GM18873 (cell line): ENCODE measurements around the gene HIPK3.
"Not testable (repeated sequence)": the region's sequence is repeated elsewhere in the genome, so short reads cannot be mapped to it uniquely, and the experiment has no call there.

Experiments
- ATAC-seq: cut with Tn5 transposase; IDR thresholded peaks from one replicate; pipeline ENCODE4 v1.9.1; 2021; ENCODE audit warnings: mild to moderate bottlenecking, moderate library complexity, moderate number of reproducible peaks; ENCODE audit not compliant: unreplicated experiment, low FRiP score

The HIPK3 gene

DNA sequence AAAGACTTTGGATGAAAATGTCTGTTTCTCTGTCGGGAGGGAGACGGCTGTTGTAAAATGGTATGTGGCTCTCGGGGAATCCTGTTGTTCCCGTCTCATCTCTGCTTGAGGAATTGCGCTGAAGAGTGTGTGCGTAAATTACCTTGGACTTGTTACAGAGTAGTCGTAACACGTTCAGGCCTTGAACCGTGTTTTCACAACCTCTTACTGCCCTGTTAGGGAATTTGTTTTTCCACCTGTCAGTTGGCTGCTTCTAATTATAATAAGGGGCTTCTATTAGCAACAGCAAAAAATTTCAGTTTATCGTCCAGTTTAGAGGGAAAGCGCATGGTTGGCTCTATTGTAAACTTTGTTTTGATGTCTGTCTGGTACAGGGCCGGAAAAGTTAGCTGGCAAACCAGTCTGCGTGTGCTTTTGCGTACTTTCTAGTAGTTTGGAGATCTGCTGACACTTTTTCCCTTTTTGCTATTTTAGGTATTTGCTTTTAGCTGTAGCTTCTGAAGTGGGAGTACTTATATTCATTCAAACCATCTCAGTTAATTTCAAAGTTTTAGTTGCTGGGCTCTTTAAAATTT is 1.5 kb downstream of the HIPK3 start:
- peak; percentile 9 for ATAC-seq

DNA sequence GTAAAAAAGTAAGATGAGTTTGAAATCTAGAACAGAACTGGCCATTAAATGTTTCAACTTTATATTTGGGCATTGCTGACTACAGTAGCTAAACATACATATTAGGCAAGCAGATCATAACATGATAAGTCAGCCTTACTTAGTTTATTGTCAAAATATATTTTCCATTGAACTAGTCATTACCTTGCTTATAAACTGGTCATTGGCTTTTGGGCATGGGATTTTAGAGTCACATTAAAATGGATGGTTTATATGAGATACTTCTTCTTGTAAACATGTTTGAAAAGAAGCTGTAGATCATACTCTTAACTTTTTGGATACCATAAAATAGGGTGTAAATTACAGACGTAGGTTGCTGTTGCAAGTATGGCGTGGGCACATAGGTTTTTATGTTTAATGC is 2.7 kb downstream of the HIPK3 start:
- no peak for ATAC-seq

DNA sequence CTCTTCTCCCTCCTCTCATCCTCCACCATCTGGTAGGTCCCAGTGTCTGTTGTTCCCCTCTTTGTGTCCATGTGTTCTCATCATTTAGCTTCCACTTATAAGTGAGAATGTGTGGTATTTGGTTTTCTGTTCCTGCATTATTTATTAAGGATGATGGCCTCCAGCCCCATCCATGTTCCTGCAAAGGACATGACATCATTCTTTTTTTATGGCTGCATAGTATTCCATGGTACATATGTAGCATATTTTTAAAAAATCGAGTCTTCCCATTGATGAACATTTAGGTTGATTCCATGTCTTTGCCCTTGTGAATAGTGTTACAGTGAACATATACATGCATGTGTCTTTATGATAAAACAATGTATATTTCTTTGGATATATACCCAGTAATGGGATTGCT is 4.2 kb downstream of the HIPK3 start:
- not testable (repeated sequence) for ATAC-seq

DNA sequence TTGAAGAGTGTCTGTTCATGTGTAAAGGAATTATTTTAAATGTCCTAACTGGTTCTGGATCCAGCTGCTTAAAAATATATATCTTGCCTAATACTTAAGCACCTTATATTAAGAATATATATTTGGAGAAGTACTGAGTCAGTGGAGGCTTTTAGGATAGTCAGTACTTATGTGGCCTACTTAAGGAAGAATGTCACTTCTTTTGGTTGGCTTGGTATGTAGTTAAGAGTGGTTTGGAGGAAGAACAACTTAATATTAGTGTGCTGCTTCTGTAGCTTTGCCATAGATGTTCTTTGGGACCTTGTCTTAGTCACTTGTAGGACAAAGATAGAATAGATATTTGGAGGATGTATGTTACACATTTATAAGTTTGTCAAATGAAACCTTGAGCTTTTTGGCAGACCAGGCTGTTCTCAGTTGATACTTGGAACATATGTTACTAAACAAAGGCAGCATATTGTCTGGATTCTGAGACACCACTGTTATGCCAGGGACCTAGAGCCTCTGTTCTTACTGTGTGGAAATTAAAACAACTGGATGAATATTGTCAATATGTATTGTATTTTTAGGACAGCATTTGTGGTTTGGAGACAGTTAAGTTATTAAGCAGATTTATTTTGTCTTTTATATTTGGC is 4.9 kb downstream of the HIPK3 start:
- ATAC-seq, result no peak

DNA sequence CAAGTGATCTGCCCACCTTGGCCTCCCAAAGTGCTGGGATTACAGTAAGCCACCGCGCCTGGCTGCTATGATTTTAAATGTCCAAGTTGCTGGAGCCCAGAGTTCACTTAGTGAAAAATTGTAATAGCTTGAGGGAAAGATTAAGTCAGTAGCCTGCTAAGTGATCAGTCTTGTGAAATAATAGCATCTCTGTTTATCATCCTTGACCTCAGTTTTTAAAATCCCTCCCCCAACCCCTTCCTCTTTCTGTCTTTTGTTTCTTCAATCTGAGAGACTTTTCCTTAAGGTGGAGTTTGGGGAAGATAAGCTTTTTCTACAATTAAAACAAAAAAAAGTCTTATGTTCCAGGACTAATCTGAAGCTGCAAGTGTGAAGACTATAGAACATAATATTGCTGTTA is 6.4 kb downstream of the HIPK3 start:
- no peak for ATAC-seq

DNA sequence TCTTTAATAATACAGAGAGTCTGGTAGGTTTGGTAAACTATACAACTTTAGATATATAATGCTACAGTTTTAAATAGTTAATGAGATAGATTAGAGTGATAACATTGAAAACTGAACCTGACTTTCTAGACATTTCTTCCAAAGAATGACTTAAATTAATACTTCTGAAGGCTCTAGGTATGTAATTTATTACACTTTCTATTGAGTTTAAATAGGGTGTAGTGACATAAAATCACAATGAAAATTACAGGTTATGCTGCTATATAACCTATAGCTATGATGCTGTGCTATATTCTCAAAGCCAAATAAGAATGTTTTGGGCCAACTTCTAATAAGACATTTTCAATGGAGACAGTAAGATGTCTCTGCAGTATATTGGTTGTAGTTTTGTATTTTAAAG is 7.7 kb downstream of the HIPK3 start:
- no peak for ATAC-seq

DNA sequence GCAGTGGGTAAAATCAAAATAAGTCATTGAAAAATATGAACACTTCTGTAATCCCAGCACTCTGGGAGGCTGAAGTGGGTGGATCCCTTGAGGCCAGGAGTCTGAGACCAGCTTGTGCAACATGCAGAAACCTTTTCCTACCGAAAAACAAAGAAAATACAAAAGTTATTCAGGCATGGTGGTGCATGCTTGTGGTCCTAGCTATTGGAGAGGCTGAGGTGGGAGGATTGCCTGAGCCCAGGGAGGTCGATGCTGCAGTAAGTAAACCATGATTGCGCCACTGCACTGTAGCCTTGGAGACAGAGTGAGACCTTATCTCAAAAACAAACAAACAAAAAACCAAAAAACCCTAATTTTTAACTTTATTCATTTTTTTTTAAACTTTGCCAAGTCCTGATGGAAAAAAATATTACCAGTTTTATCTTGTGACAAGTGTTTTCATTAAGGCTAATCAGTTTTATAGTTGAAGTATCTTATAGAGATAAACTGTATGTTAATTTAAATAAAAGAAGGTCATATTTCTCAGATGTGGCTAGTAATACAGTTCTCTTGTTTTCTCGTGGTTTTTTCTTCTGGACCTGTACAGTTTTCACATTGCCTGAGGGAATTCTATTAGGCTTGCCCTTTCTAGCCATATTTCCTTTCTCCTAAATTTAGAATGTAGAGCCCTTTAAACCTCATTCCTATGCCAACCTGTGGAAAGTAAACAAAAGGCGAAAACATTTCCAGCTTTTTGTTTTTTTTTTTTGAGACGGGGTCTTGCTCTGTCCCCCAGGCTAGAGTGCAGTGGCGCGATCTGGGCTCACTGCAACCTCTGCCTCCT is 9.4 kb downstream of the HIPK3 start:
- ATAC-seq, result no peak

DNA sequence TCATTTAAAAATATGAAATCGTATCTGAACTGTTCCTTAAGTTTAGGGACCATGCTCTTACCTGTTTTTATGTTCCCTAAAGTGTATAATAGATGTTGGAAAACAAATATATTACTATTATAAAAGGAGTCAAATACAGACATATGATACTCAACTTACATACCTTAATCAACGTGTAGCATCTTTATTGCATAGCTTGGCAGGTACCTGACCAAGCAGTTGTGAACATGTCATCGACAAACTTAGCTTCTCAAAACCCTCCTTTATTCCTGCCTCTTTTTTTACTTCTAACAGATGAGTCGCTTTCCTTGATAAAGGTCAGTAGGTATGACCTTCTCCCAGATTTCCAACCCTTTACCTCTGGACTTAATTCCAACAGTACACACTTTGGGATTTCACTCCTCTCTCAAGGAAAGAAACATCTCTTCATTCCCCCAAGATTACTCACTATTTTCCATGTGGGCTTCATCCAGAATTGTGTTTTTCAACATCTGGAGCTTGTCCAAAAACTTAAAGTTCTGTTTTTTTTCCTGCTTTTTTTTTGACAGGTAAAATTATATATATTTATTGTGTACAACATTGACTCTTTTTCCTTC is 11.9 kb downstream of the HIPK3 start:
- no peak for ATAC-seq

DNA sequence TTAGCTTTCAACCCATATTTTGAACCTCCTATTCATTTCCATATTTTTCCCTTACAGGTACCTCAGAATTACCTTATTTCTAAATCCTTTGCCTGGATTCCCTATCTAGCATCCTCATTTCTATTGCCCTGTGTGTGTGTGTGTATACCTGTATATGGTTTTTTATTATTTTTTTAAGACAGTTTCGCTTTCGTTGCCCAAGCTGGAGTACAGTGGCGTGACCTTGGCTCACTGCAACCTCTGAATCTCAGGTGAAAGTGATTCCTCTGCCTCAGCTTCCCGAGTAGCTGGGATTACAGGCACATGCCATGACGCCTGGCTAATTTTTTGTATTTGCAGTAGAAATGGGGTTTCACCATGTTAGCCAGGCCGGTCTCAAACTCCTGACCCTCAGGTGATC is 12.6 kb downstream of the HIPK3 start:
- ATAC-seq, result no peak

DNA sequence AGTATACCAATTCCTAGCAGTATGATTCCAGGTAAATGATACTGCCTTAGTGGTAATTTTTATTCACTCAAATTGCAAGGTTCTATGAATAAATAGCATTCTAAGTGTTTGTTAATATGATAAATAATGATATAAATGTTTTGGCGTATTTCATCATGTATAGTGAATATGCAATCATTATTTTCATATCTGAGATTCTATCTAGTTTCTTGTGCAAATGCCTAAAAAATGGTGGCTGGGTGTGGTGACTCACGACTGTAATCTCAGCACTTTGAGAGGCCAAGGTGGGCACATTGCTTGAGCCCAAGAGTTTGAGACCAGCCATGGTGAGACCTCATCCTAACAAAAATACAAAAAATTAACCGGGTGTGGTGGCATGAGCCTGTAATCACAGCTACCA is 13.9 kb downstream of the HIPK3 start:
- no peak for ATAC-seq

DNA sequence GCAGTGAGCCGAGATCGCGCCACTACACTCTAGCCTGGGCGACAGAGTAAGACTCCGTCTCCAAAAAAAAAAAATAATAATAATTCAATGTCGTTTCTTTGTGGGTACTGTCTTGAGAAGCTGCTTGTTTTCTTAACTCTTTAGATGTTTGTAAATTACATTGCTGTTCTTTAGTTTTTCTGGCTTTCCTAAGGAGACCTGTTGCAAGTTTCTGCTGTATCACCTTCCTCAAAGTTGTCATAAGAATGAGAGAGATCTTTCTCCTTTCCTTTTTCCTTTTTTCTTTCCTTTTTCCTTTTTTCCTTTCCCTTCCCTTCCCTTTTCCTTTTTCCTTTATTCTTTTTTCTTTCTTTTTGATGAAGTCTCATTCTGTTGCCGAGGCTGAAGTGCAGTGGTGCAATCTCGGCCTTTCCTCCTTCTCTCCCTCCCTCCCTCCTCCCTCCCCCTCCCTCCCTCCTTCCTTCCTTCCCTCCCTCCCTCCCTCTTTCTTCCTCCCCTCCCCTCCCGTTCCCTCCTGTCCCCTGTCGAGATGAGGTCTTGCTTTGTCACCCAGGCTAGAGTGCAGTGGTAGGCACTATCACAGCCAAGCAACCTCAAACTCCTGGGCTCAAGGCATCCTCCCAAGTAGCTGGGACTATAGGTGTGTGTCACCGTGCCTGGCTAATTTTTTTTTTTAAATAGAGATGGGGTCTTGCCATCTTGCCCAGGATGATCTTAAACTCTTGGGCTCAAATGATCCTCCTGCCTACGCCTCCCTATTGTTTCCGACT is 15.3 kb downstream of the HIPK3 start:
- ATAC-seq, result no peak

DNA sequence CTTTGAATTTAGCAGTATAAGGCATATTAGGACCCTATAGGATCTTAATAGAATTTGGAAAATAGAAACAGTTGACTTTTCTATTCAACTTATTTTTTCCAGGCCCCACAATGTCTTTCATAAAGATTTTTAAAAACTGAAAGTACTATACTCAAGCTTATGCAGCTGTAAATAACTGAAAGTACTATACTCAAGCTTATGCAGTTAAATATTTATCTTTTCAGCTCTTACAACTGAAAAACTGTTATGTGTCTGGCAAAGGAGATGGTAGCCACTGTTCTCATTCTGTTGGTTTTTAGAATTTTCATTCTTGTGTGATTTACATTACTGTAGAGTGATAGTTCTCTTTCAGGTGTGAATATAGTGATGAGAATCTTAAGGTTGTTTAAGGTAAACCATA is 16.5 kb downstream of the HIPK3 start:
- no peak for ATAC-seq

DNA sequence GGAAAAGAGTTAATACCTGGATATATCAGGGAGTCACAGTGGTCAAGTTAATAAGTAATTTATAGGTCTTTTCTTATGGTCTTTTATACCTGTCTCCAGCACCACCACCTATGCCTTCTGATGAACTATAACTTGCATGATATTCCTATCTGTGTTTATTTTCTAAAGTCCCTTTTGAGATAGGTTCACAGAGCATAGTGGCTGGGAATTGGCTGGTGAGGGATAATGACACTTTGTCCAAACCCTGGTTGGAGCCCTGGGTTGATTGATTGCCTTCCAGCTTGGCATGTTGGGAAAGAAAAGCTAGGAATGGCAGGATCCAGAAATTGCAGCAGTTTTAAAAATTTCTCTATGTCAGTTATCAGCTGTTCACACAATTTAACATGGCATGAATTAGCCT is 23.2 kb downstream of the HIPK3 start:
- ATAC-seq, result no peak

DNA sequence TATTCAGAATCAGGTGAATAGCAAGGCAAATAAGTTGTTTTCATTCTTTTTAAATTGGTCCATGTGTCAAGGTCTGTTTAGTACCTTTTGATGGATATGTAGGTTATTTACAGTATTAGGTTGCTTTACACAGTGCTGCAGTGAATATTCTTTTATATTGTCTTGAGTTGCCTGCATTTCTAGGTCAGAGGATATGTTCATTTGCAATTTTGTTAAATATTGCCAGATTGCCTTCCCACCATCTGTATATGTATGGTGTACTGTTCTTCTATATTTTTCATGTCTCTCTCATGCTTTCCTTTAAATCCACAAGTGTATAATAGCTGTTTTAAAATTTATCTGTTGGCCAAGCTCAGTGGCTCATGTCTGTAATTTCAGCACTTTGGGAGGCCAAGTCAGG is 24.6 kb downstream of the HIPK3 start:
- ATAC-seq, result no peak

DNA sequence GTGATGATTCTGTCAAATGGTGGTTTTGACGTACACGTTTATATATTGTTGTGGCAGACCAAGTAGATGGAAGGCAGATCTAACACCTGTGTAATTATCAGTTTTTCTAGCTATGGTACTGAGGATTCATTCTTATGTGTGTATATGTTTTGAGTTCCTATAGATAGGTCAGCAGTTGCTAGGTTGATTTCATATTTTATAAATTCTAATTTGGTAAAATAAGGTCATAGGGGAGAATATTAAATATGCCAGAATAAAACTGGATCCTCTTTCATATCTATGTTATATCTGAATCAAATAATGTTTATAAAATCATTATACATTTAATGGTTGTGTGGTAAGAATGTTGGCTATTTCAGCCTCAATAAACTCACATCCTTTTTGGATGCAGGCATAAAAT is 27.6 kb downstream of the HIPK3 start:
- ATAC-seq, result no peak

DNA sequence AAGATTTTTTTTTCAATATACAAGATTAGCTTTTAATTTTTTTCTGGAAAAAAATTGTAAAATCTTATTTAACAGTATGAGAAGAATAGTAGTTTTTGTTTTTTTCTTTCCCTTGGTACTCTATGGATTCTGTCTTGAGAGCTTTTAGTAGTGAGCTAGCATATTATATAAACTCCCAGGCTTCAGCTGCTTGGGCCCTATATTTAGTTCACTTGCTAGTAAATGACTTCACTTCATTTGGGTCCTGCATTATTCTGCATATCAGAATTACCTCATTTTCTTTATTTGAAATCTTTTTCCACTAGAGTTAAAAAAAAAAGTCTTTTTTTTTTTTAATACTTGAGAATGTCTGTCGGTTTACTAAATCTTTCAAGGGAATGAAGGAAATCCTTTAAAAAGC is 33.1 kb downstream of the HIPK3 start:
- ATAC-seq, result no peak

DNA sequence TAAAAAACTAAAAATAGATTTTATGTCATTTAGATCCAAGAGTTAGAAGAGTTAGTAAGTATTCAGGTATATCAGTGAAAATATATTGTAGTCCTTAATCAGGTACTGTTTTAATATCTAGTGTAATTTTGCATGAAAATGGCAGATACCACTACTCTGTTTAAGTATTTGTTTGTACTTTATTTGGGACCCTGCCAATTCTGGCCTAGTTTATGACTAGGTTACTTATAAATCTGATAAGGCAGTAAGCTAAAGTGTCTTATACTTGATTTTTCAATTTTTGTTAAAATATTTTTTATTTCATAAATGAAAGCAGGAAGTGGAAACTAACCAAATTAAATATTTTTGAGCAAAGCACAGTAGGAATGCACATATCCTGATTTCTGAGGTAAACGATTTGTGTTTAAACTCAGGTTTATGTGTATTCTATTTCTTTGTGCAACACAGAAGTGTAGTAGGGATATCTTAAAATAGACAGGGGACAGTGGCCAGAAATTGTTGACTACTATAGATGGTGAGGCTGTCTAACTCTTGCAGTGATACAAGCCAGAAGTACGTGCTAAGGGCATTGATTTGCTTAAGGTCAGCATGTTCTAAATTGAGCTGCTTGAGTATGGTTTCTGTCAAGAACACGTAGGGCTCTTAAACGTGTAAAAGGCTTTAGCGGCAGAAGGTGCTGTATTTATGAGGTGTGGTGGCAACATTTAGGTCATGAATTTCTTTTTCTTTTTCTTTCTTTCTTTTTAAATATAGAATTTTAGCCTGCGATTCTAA is 34.0 kb downstream of the HIPK3 start:
- peak; percentile 90 for ATAC-seq

DNA sequence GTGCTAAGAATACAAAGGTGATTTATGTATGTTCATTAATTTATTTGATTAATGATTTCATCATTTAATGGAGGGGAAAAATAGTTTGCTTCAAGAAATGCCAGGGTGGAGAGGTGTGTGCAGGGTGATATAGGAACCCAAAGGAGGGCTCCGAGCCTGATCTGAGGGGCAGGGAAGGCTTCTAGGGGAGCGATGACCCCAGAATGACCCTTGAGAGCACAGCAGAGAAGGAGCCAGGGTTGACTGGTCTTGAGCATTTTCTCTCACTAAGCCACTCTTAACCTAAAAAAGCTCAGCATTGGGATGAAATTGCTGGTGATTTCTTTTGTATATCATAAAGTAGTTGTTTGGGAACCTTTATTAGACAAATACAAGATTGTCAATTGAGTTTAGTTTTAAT is 35.1 kb downstream of the HIPK3 start:
- no peak for ATAC-seq

DNA sequence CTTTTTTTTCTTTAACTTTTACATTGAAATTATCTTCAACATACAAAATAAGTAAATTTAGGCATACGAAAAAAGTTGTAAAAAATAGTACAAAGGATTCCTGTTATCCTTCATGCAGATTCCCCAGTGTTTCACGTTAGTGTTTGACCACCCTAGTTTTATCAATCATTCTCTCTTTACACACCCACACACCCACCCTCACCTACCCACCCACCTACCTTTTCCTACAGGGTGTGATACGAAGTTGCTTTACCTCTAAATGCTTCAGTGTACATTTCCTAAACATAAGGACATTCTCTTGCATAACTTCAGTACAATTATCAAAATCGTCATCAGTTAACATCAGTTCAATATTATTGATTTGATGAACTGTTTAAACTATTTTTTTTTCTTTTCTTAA is 37.0 kb downstream of the HIPK3 start:
- ATAC-seq, result no peak

DNA sequence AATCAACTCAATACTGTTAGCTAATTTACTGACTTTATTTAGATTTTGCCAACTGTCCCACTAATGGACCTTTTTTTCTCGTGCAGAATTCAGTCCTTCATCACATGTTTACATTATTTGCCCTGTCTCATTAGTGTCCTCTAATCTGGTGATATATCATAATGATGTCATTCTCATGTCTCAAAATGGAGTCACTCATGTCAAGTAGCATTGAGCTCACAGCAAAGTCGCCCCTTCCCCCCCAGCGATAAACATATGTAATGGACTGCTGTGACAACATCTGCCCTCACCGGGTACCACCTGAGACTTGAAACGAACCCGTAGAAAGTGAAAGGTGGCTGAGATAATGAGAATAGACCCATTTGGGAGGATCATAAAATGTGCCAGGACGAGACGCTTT is 37.6 kb downstream of the HIPK3 start:
- no peak for ATAC-seq
